Calu3 (cell line): ENCODE results near the gene MRPS23. TPM values are rescaled to one million over a fixed set of nuclear protein-coding genes. Genes with fewer than 3 reads are reported as not detected.

Experiments used
- BruUV-seq: library from RNA; stranded (reverse); fragments of 400-500 nt; replicated peaks from 2 replicates; lab custom pipeline; 2021; lab: Mats Ljungman, UMichigan
- CTCF ChIA-PET: fragments of 300-600 bp; sonication (Branson Sonifier 250); formaldehyde crosslinking; loops from one replicate; lab custom pipeline; 2022; ENCODE audit warnings: antibody characterized with exemption; lab: Charles Lee
- DNase-seq: peaks from one replicate; pipeline ENCODE4 v3.0.0; 2022
- H3K27ac Mint-ChIP-seq: one replicate; pipeline ENCODE4 v1.8.0; 2022; ENCODE audit warnings: mixed read lengths; ENCODE audit not compliant: unreplicated experiment
- H3K27me3 Mint-ChIP-seq: one replicate; pipeline ENCODE4 v1.8.0; 2022; ENCODE audit warnings: mixed read lengths; ENCODE audit not compliant: unreplicated experiment
- H3K36me3 Mint-ChIP-seq: one replicate; pipeline ENCODE4 v1.8.0; 2022; ENCODE audit warnings: mild to moderate bottlenecking, moderate library complexity, mixed read lengths; ENCODE audit not compliant: insufficient read depth, unreplicated experiment
- H3K4me1 Mint-ChIP-seq: one replicate; pipeline ENCODE4 v1.8.0; 2022; ENCODE audit warnings: mild to moderate bottlenecking, low read depth, mixed read lengths; ENCODE audit not compliant: unreplicated experiment
- H3K4me3 Mint-ChIP-seq: one replicate; pipeline ENCODE4 v1.8.0; 2022; ENCODE audit warnings: mild to moderate bottlenecking, low read depth, moderate library complexity, mixed read lengths; ENCODE audit not compliant: unreplicated experiment
- H3K9me3 Mint-ChIP-seq: one replicate; pipeline ENCODE4 v1.8.0; 2022; ENCODE audit warnings: low read depth, mixed read lengths; ENCODE audit not compliant: unreplicated experiment
- CTCF ChIP-seq: fragments of 200-600 bp; IDR thresholded peaks from one replicate; pipeline ENCODE4 v1.8.0; 2022; ENCODE audit warnings: antibody characterized with exemption; ENCODE audit not compliant: unreplicated experiment
- intact Hi-C: fragments of 100-400 bp; cut with micrococcal nuclease; formaldehyde crosslinking; loops from one replicate; pipeline ENCODE4 v1.10.0; 2022; ENCODE audit not compliant: unreplicated experiment
- total RNA-seq: library from RNA; stranded (reverse); gene quantifications from 2 replicates; pipeline ENCODE4 v1.2.3, GENCODE V29; 2022

The MRPS23 gene
- total RNA-seq, 1 experiment from 2014 or later = 38.1 TPM

DNA sequence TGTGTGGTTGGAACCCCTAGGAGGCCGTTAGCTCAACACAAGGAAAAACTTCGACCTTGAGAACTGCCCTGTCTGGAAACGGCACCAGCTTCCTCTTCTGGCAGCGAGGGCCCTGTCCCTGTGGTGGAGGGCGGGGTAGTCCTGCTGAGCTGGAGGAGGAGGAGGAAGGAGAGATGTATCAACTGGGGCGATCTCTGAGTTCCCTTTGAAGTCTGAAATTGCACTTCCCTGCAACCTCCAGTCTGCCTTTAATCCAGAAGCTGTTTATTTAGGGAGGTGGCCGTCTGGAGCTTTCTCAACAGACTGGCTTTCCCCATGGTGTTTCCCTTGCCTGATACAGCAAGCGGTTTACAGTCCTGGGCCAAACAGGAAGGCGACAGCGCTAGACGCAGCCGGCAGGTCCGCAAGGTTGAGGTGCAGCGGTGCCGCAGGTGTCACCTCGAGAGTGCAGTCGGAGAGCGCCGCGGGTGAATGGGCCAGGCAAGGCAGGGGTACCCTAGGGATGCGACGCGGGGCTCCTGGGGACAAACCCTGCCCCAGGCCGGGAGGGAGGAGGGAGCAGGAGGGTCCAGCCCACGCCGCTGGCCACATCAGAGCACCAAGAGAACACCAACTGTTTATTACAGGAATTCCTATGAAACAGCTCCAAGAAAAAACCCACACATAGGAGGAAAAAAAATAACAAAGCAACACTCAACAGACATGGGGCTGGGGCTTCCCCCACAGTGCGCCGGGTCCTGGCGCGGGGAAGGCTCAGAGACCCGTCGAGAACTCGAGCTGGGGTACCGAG, 11.4 kb upstream of the MRPS23 start:
- H3K27me3 Mint-ChIP-seq = no peaks in the 10 kb centered on the region
- peak overlapping the region; percentile 73 for H3K4me3 Mint-ChIP-seq
- intact Hi-C loops = no loop called here
- peak overlapping the region; percentile 71 for H3K27ac Mint-ChIP-seq
- H3K9me3 Mint-ChIP-seq = no peaks in the 10 kb centered on the region
- CTCF ChIA-PET = interaction anchor here (0.9 to 3.1 kb wide), 7 partner anchors 14 to 251 kb away, joined by 3 to 17 read pairs (median 4); no protein-coding TSS in a partner anchor
- BruUV-seq = no TSS peak
- peaks cover 34% of the 10 kb centered on the region for H3K36me3 Mint-ChIP-seq
- H3K4me1 Mint-ChIP-seq = no peaks in the 10 kb centered on the region
- DNase-seq = peak; percentile 53
- no peak for TF ChIP-seq CTCF

- no peaks in the 10 kb centered on the region for H3K9me3 Mint-ChIP-seq
- BruUV-seq = no TSS peak
- no peak for DNase-seq
- peak overlapping the region; percentile 73 for H3K4me3 Mint-ChIP-seq
- H3K36me3 Mint-ChIP-seq = peaks cover 33% of the 10 kb centered on the region
- no peak for TF ChIP-seq CTCF
- peak overlapping the region; percentile 71 for H3K27ac Mint-ChIP-seq
- intact Hi-C loops = no loop called here
- CTCF ChIA-PET = interaction anchor here (0.6 to 3.1 kb wide), 9 partner anchors 14 to 252 kb away, joined by 3 to 17 read pairs (median 4); partner anchors contain the start of gene VEZF1
- no peaks in the 10 kb centered on the region for H3K4me1 Mint-ChIP-seq
- H3K27me3 Mint-ChIP-seq = no peaks in the 10 kb centered on the region
Observed at GRCh38 chr17:57860414-57860999, 10.7 kb upstream of the MRPS23 start.

- Mint-ChIP-seq H3K27me3 (no peaks in the 10 kb centered on the region), H3K4me1 (no peaks in the 10 kb centered on the region), H3K4me3 (no peak overlapping the region), H3K27ac (no peak overlapping the region), H3K36me3 (peaks cover 33% of the 10 kb centered on the region), H3K9me3 (no peaks in the 10 kb centered on the region)
- DNase-seq = no peak
- TSS peak; percentile 17 for BruUV-seq
- intact Hi-C loops = loop anchor here (2.0 to 5.0 kb wide), 2 partner anchors 135 to 252 kb away; no protein-coding TSS in a partner anchor
- CTCF ChIA-PET = interaction anchor here (0.6 to 3.1 kb wide), 5 partner anchors 15 to 216 kb away, joined by 3 to 17 read pairs (median 4); partner anchors contain the start of gene VEZF1
- no peak for TF ChIP-seq CTCF
Observed at GRCh38 chr17:57859601-57860413, 10.0 kb upstream of the MRPS23 start.

- no TSS peak for BruUV-seq
- Mint-ChIP-seq H3K27ac (no peak overlapping the region), H3K4me3 (no peak overlapping the region), H3K27me3 (no peaks in the 10 kb centered on the region), H3K4me1 (no peaks in the 10 kb centered on the region), H3K36me3 (peaks cover 27% of the 10 kb centered on the region), H3K9me3 (no peaks in the 10 kb centered on the region)
- intact Hi-C loops = loop anchor here (2.0 to 5.0 kb wide), 2 partner anchors 136 to 253 kb away; no protein-coding TSS in a partner anchor
- no peak for DNase-seq
- CTCF ChIA-PET = interaction anchor here (1.5 kb wide), 1 partner anchor 141 kb away, joined by 8 read pairs; no protein-coding TSS in a partner anchor
- no peak for TF ChIP-seq CTCF
Observed at GRCh38 chr17:57858838-57859237, 9.0 kb upstream of the MRPS23 start.
